Type B pancreatic cell (in vitro differentiated cells): ENCODE results near the gene KHSRP. TPM values are rescaled to one million over a fixed set of nuclear protein-coding genes. Genes with fewer than 3 reads are reported as not detected.

Experiments used
- DNase-seq: peaks from one replicate; pipeline ENCODE4 v3.0.0; 2021; ENCODE audit warnings: mixed read lengths; ENCODE audit not compliant: unreplicated experiment; ENCODE audit errors: extremely low spot score
- H3K27ac Mint-ChIP-seq: 2 replicates; pipeline ENCODE4 v1.8.0; 2021; ENCODE audit warnings: mild to moderate bottlenecking, mixed read lengths
- H3K27me3 Mint-ChIP-seq: 2 replicates; pipeline ENCODE4 v1.8.0; 2021; ENCODE audit warnings: mixed read lengths
- H3K36me3 Mint-ChIP-seq: 2 replicates; pipeline ENCODE4 v1.8.0; 2021; ENCODE audit warnings: mixed read lengths
- H3K4me1 Mint-ChIP-seq: one replicate; pipeline ENCODE4 v1.8.0; 2021; ENCODE audit warnings: mixed read lengths; ENCODE audit not compliant: unreplicated experiment
- H3K4me3 Mint-ChIP-seq: 2 replicates; pipeline ENCODE4 v1.8.0; 2021; ENCODE audit warnings: mild to moderate bottlenecking, mixed read lengths
- H3K9me3 Mint-ChIP-seq: 2 replicates; pipeline ENCODE4 v1.8.0; 2021; ENCODE audit warnings: mixed read lengths
- total RNA-seq: library from RNA; stranded (reverse); gene quantifications from 2 replicates; pipeline ENCODE4 v1.2.1, GENCODE V29; 2021; ENCODE audit warnings: low replicate concordance
- TF ChIP-seq, protein P1 (sequence below): fragments of 200-600 bp; sonication (generic); conservative IDR thresholded peaks from 2 replicates; pipeline ENCODE4 v1.5.0; 2021; ENCODE audit warnings: antibody characterized with exemption, mild to moderate bottlenecking

KHSRP gene
- total RNA-seq, 1 donor from 2014 or later: 414 TPM

- Mint-ChIP-seq H3K27me3 (no peaks in the 10 kb centered on the region), H3K4me3 (no peak overlapping the region), H3K27ac (no peak overlapping the region), H3K36me3 (peaks cover 27% of the 10 kb centered on the region), H3K4me1 (no peaks in the 10 kb centered on the region), H3K9me3 (no peaks in the 10 kb centered on the region)
- DNase-seq: no peak
- TF ChIP-seq, protein P1, sequence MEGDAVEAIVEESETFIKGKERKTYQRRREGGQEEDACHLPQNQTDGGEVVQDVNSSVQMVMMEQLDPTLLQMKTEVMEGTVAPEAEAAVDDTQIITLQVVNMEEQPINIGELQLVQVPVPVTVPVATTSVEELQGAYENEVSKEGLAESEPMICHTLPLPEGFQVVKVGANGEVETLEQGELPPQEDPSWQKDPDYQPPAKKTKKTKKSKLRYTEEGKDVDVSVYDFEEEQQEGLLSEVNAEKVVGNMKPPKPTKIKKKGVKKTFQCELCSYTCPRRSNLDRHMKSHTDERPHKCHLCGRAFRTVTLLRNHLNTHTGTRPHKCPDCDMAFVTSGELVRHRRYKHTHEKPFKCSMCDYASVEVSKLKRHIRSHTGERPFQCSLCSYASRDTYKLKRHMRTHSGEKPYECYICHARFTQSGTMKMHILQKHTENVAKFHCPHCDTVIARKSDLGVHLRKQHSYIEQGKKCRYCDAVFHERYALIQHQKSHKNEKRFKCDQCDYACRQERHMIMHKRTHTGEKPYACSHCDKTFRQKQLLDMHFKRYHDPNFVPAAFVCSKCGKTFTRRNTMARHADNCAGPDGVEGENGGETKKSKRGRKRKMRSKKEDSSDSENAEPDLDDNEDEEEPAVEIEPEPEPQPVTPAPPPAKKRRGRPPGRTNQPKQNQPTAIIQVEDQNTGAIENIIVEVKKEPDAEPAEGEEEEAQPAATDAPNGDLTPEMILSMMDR: no peak
These were observed 23.4 kb upstream of the KHSRP start for GRCh38 chr19:6448045-6448444.

- H3K36me3 Mint-ChIP-seq: peaks cover 19% of the 10 kb centered on the region
- H3K9me3 Mint-ChIP-seq: no peaks in the 10 kb centered on the region
- no peaks in the 10 kb centered on the region for H3K27me3 Mint-ChIP-seq
- H3K4me1 Mint-ChIP-seq: no peaks in the 10 kb centered on the region
- TF ChIP-seq, protein P1: no peak
- no peak overlapping the region for H3K27ac Mint-ChIP-seq
- H3K4me3 Mint-ChIP-seq: no peak overlapping the region
- no peak for DNase-seq
These were observed 21.8 kb upstream of the KHSRP start for GRCh38 chr19:6446452-6446851.

GRCh38 chr19:6443986-6444385 lies 19.4 kb upstream of the KHSRP start:
- H3K27me3 Mint-ChIP-seq: no peaks in the 10 kb centered on the region
- H3K4me1 Mint-ChIP-seq: no peaks in the 10 kb centered on the region
- no peaks in the 10 kb centered on the region for H3K9me3 Mint-ChIP-seq
- no peak for DNase-seq
- H3K27ac Mint-ChIP-seq: no peak overlapping the region
- TF ChIP-seq, protein P1: no peak
- no peak overlapping the region for H3K4me3 Mint-ChIP-seq
- peaks cover 21% of the 10 kb centered on the region for H3K36me3 Mint-ChIP-seq

- TF ChIP-seq, protein P1: no peak
- H3K9me3 Mint-ChIP-seq: no peaks in the 10 kb centered on the region
- no peak overlapping the region for H3K27ac Mint-ChIP-seq
These were observed 17.6 kb upstream of the KHSRP start for GRCh38 chr19:6442087-6442688.

GRCh38 chr19:6440905-6441304 lies 16.3 kb upstream of the KHSRP start:
- no peaks in the 10 kb centered on the region for H3K9me3 Mint-ChIP-seq
- H3K27ac Mint-ChIP-seq: no peak overlapping the region
- peaks cover 14% of the 10 kb centered on the region for H3K36me3 Mint-ChIP-seq
- H3K4me3 Mint-ChIP-seq: no peak overlapping the region
- no peak for DNase-seq
- H3K4me1 Mint-ChIP-seq: no peaks in the 10 kb centered on the region
- no peaks in the 10 kb centered on the region for H3K27me3 Mint-ChIP-seq
- TF ChIP-seq, protein P1: no peak

More at GRCh38 chr19:6442087-6442688, 17.6 kb upstream of the KHSRP start:
- DNase-seq: no peak
- Mint-ChIP-seq H3K4me3 (no peak overlapping the region), H3K4me1 (no peaks in the 10 kb centered on the region), H3K27me3 (no peaks in the 10 kb centered on the region), H3K36me3 (peaks cover 21% of the 10 kb centered on the region)
